B cell (primary cell): Measurements from ENCODE around the gene PNPLA2. TPM values are rescaled to one million over a fixed set of nuclear protein-coding genes. Genes with fewer than 3 reads are reported as not detected.

ENCODE experiments used
- ATAC-seq: fragments of 200-7000 bp; cut with Tn5 transposase; one replicate; pipeline ENCODE4 v1.10.0; 2021; ENCODE audit warnings: low read depth, mild to moderate bottlenecking, moderate number of reproducible peaks, moderate library complexity
- CTCF ChIA-PET: fragments of 350-600 bp; sonication (Branson Sonifier 250); formaldehyde crosslinking; loops from one replicate; lab custom pipeline; 2021; ENCODE audit warnings: antibody characterized with exemption, inconsistent platforms; lab: Charles Lee
- POLR2A ChIA-PET: fragments of 350-600 bp; sonication (Branson Sonifier 250); formaldehyde crosslinking; loops from one replicate; lab custom pipeline; 2021; ENCODE audit warnings: antibody characterized with exemption; lab: Charles Lee
- DNase-seq: peaks from one replicate; pipeline ENCODE4 v3.0.0; 2013
- H2AFZ ChIP-seq: 2 replicates; pipeline ENCODE4 v1.6.1; 2012; ENCODE audit warnings: mild to moderate bottlenecking, low read depth, low read length; ENCODE audit not compliant: insufficient read depth, poor library complexity, severe bottlenecking
- H3K27ac ChIP-seq, 2 donors: 1 replicate in 1 of 2; 2 replicates in 1 of 2; pipeline ENCODE4 v1.5.1; 2012 to 2013; ENCODE audit warnings: low read length in 2 of 2, mild to moderate bottlenecking in 2 of 2, moderate library complexity in 1 of 2
- H3K27me3 ChIP-seq, 4 experiments: fragments of 200-600 bp in 1 of 4; sonication (generic) in 1 of 4; replicated peaks in 1 of 4; 1 replicate in 2 of 4; 2 replicates in 2 of 4; pipeline versions ENCODE4 v1.6.1 to v1.7.0; 2013 to 2016; ENCODE audit warnings: low read length in 3 of 4, mild to moderate bottlenecking in 2 of 4, mixed read lengths in 1 of 4, moderate library complexity in 1 of 4; ENCODE audit not compliant: insufficient read depth in 4 of 4, control insufficient read depth in 3 of 4; ENCODE audit errors: control extremely low read depth in 1 of 4
- H3K36me3 ChIP-seq, 2 experiments: replicated peaks in 1 of 2; 1 replicate in 1 of 2; 2 replicates in 1 of 2; pipeline versions ENCODE4 v1.6.1 to v1.7.1; 2013; ENCODE audit warnings: low read length in 1 of 2; ENCODE audit not compliant: insufficient read depth in 2 of 2, control insufficient read depth in 1 of 2; ENCODE audit errors: control extremely low read depth in 1 of 2, extremely low read depth in 1 of 2
- H3K4me1 ChIP-seq, 2 donors: fragments of 200-600 bp in 1 of 2; sonication (generic) in 1 of 2; 1 replicate in 1 of 2; 2 replicates in 1 of 2; pipeline versions ENCODE4 v1.5.1 to v1.6.1; 2013 to 2017; ENCODE audit warnings: low read length in 2 of 2; ENCODE audit not compliant: control insufficient read depth in 2 of 2, insufficient read depth in 2 of 2
- H3K4me2 ChIP-seq: replicated peaks from 2 replicates; pipeline ENCODE3; 2012; ENCODE audit warnings: mild to moderate bottlenecking, low read depth, low read length; ENCODE audit not compliant: poor library complexity, severe bottlenecking
- H3K4me3 ChIP-seq, 5 experiments: fragments of 200-600 bp in 1 of 5; sonication (generic) in 1 of 5; 1 replicate in 3 of 5; 2 replicates in 2 of 5; pipeline versions ENCODE4 v1.5.1 to v1.7.0; 2011 to 2016; ENCODE audit warnings: low read length in 4 of 5, mild to moderate bottlenecking in 4 of 5, low read depth in 2 of 5, control low read depth in 1 of 5, moderate library complexity in 1 of 5; ENCODE audit not compliant: insufficient read depth in 1 of 5; ENCODE audit errors: control extremely low read depth in 1 of 5, extremely low read depth in 1 of 5
- H3K79me2 ChIP-seq: fragments of 200-600 bp; sonication (generic); one replicate; pipeline ENCODE4 v1.6.0; 2016; ENCODE audit warnings: low read length; ENCODE audit not compliant: control insufficient read depth, insufficient read depth
- H3K9ac ChIP-seq: fragments of 200-600 bp; sonication (generic); 2 replicates; pipeline ENCODE4 v1.6.1; 2017; ENCODE audit warnings: mild to moderate bottlenecking, low read length, moderate library complexity
- H3K9me3 ChIP-seq, 3 donors: one replicate each; pipeline versions ENCODE4 v1.6.1 to v1.7.1; 2013; ENCODE audit warnings: low read length in 2 of 3; ENCODE audit not compliant: control insufficient read depth in 2 of 3, insufficient read depth in 1 of 3; ENCODE audit errors: control extremely low read depth in 1 of 3
- H4K20me1 ChIP-seq: 2 replicates; pipeline ENCODE4 v1.6.0; 2012; ENCODE audit warnings: mild to moderate bottlenecking, low read length; ENCODE audit not compliant: insufficient read depth, control insufficient read depth, poor library complexity, severe bottlenecking
- H3K27ac Mint-ChIP-seq: one replicate; pipeline ENCODE4 v1.8.0; 2021; ENCODE audit warnings: mixed read lengths
- H3K27me3 Mint-ChIP-seq: one replicate; pipeline ENCODE4 v1.8.0; 2021; ENCODE audit warnings: mixed read lengths
- H3K4me1 Mint-ChIP-seq: one replicate; pipeline ENCODE4 v1.8.0; 2021; ENCODE audit warnings: mixed read lengths
- H3K4me3 Mint-ChIP-seq: one replicate; pipeline ENCODE4 v1.8.0; 2021; ENCODE audit warnings: mixed read lengths
- H3K9me3 Mint-ChIP-seq: one replicate; pipeline ENCODE4 v1.8.0; 2022; ENCODE audit warnings: mixed read lengths; ENCODE audit not compliant: insufficient read depth
- CTCF ChIP-seq: fragments of 200-600 bp; IDR thresholded peaks from one replicate; pipeline ENCODE4 v1.8.0; 2022; ENCODE audit warnings: antibody characterized with exemption, mild to moderate bottlenecking
- EZH2 ChIP-seq: IDR thresholded peaks from 2 replicates; pipeline ENCODE4 v1.6.1; 2012; ENCODE audit warnings: borderline replicate concordance, low read depth, mild to moderate bottlenecking, moderate library complexity, low read length; ENCODE audit not compliant: insufficient read depth, poor library complexity, severe bottlenecking
- WGBS: methylation state at CpG from one replicate; pipeline ENCODE4 v1.1.5; 2013; ENCODE audit warnings: missing lambda C conversion rate; ENCODE audit not compliant: insufficient coverage; 5-methylcytosine and 5-hydroxymethylcytosine counted together
- intact Hi-C: fragments of 100-400 bp; cut with micrococcal nuclease; formaldehyde crosslinking; loops from one replicate; pipeline ENCODE4 v1.10.0; 2022
- polyA plus RNA-seq: library from polyadenylated mRNA; depleted of rRNA; stranded (reverse); fragments of >200 nt; gene quantifications from 2 replicates; pipeline ENCODE4 v1.2.3, GENCODE V29; 2012
- total RNA-seq, 2 donors: library from RNA; stranded (reverse); fragments of 120-200 nt in 1 of 2; gene quantifications; 1 replicate in 1 of 2; 2 replicates in 1 of 2; pipeline versions ENCODE4 v1.2.3 to v1.2.4, GENCODE V29; 2013 to 2022

The PNPLA2 gene
- total and polyA plus RNA-seq, 2 donors (not counting 1 experiment from before 2014, with no cell fraction given), result 208 to 276 TPM

GRCh38 chr11:804599-804964, 14.1 kb upstream of the PNPLA2 start:
- peak overlapping the region; percentile 81 for H3K27ac Mint-ChIP-seq
- Histone ChIP-seq H3K9me3 (no peaks in the 10 kb centered on the region), H3K9ac (peak overlapping the region; percentile 71), H3K4me2 (peak overlapping the region; percentile 97), H2AFZ (peak overlapping the region; percentile 74), H3K4me1 (peaks cover 16 to 29% of the 10 kb centered on the region in 2 donors), H3K27ac (peak overlapping the region; percentile 20 to 75), H3K27me3 (no peaks in the 10 kb centered on the region), H4K20me1 (peaks cover 38% of the 10 kb centered on the region), H3K4me3 (peak overlapping the region; percentile 22 to 71 (median 71)), H3K36me3 (peaks cover 0 to 9% of the 10 kb centered on the region in 2 experiments), H3K79me2 (peaks cover 58% of the 10 kb centered on the region)
- H3K4me3 Mint-ChIP-seq, result peak overlapping the region; percentile 80
- ATAC-seq (no peak), DNase-seq (no peak)
- ChIA-PET POLR2A (interaction anchor here (0.7 to 1.3 kb wide), 2 partner anchors 8 to 269 kb away, joined by 3 to 4 read pairs; partner anchors contain the start of gene HRAS), CTCF (interaction anchor here (0.8 to 1.1 kb wide), 2 partner anchors 78 to 121 kb away, joined by 3 to 4 read pairs; partner anchors contain the start of gene AP2A2)
- no peaks in the 10 kb centered on the region for H3K9me3 Mint-ChIP-seq
- no peak for TF ChIP-seq CTCF
- TF ChIP-seq EZH2, result no peak
- WGBS, result 9% methylated on average over 16 of the region's 18 CpGs
- no peaks in the 10 kb centered on the region for H3K27me3 Mint-ChIP-seq
- peaks cover 23% of the 10 kb centered on the region for H3K4me1 Mint-ChIP-seq
- intact Hi-C loops, result loop anchor here (2.0 kb wide), 1 partner anchor 188 kb away; no protein-coding TSS in a partner anchor
